Measurements from ENCODE around the gene NTN3.

Gene NTN3

GRCh38 chr16:2471653-2472487 lies 773 bp downstream of the NTN3 start:
- no peak for TF ChIP-seq CTCF (IDR thresholded peaks at IDR 0.05)

DNA sequence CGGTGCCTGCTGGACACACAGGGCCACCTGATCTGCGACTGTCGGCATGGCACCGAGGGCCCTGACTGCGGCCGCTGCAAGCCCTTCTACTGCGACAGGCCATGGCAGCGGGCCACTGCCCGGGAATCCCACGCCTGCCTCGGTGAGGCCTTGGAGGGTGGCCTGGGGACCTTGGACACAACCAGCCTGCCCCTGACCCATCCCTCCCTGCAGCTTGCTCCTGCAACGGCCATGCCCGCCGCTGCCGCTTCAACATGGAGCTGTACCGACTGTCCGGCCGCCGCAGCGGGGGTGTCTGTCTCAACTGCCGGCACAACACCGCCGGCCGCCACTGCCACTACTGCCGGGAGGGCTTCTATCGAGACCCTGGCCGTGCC lies 1.4 kb downstream of the NTN3 start:
- no peak for TF ChIP-seq CTCF (IDR thresholded peaks at IDR 0.05)

- no peak for TF ChIP-seq CTCF (IDR thresholded peaks at IDR 0.05)
Measured at GRCh38 chr16:2472885-2473445, 1.9 kb downstream of the NTN3 start.

DNA sequence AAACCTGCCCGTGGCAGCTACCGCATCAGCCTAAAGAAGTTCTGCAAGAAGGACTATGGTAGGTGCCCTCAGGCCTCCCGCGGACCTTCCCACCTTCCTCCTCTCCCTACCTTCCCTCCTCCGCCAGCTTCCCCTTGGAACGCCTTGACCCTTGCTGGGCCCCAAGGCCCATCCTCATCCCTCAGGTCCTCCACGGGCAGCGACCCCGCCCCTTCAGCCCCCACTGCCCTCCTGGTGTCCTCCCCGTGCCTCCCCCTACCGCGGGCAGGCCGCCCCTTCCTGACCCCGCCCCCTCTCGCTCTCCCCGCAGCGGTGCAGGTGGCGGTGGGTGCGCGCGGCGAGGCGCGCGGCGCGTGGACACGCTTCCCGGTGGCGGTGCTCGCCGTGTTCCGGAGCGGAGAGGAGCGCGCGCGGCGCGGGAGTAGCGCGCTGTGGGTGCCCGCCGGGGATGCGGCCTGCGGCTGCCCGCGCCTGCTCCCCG lies 2.4 kb downstream of the NTN3 start:
- TF ChIP-seq CTCF (IDR thresholded peaks at IDR 0.05): no peak

DNA sequence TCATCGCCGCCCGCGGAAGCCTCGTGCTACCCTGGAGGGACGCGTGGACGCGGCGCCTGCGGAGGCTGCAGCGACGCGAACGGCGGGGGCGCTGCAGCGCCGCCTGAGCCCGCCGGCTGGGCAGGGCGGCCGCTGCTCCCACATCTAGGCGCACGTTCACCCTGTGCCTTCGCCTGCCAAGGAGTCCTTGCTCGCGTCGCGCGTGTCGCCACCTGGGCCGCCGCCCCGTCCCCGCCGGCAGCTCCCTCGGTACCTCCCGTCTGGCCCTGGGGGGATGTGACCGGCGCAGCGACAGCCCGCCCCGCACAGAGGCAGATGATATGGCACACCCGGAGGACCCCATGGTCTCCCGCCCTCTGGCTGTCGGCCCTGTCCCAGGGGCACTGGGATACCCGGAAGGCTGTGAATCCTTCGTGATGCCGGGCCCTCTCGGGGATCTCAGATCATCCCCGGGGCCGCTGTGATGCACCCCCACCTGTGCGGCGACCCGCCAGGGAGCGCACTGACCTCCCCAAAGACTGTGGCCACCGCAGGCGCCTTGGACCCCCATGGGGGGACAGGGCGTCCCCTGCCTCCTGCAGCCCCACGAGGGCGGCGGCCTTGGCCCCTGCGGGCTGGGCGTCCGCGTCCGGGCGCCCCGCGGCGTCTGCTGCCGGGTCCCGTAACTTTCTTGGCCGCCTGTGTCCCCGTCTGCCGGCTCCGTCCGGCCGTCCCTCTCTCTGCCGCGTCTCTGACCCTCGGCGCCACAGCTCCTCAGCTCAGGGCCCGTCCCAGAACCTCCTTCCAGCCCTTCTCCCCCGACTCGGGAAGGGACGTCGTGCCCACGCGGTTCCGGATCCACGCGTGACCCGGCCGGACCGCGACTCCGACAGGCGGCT lies 3.1 kb downstream of the NTN3 start:
- peak; percentile 61 for TF ChIP-seq CTCF (IDR thresholded peaks at IDR 0.05)

DNA sequence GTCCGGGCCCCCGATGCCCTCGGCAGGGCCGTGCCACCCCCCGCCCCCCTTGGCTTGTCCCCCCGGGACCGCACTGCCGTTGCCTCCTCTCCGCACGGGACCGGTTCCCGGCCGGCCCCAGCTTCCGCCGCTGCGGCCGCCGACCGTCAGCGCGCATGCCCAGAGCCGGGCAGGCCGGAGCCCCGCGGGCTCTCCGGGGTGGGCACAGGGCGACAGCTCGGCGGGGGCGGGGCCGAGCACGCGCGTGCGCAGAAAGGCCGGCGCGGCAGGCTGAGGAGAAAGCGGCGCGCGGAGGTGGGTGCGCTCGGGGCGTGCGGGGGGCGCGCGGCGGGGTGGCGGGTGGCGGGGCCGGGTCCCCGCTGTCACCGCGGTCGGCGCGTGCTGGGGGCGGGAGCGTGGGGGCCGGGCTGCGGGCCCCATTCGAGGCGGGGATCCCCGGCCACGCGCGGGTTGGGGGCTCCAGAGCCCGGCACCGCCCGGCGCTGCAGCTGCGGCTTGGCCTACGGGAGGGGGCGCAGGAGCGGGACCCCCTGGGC lies 3.8 kb downstream of the NTN3 start, which contains the start of gene TBC1D24:
TSS of gene TBC1D24 (plus strand) at position 251 of the 536 bp plus-strand sequence. CDS start 21,022 bp downstream, outside the sequence.
- no peak for TF ChIP-seq CTCF (IDR thresholded peaks at IDR 0.05)
